GM19463 (cell line): ENCODE data around the gene RASL11B.

Experiments used
- ATAC-seq: cut with Tn5 transposase; IDR thresholded peaks from one replicate; pipeline ENCODE4 v1.9.1; 2021; ENCODE audit warnings: mild to moderate bottlenecking, moderate library complexity; ENCODE audit not compliant: unreplicated experiment

RASL11B gene

GRCh38 chr4:52842792-52843191 is 19.3 kb upstream of the RASL11B start:
- ATAC-seq = no peak

- no peak for ATAC-seq
Observed at GRCh38 chr4:52843351-52843750, 18.8 kb upstream of the RASL11B start.

- no peak for ATAC-seq
Observed at GRCh38 chr4:52843958-52844357, 18.2 kb upstream of the RASL11B start.

GRCh38 chr4:52844596-52844995 is 17.5 kb upstream of the RASL11B start:
- ATAC-seq = no peak

- ATAC-seq = no peak
Observed at GRCh38 chr4:52846502-52846901, 15.6 kb upstream of the RASL11B start.

GRCh38 chr4:52848254-52848653 is 13.9 kb upstream of the RASL11B start:
- ATAC-seq = no peak

GRCh38 chr4:52850406-52851124 is 11.6 kb upstream of the RASL11B start:
- no peak for ATAC-seq

- ATAC-seq = no peak
Observed at GRCh38 chr4:52852041-52852440, 10.1 kb upstream of the RASL11B start.

GRCh38 chr4:52852711-52853110 is 9.4 kb upstream of the RASL11B start:
- no peak for ATAC-seq

GRCh38 chr4:52853351-52853750 is 8.8 kb upstream of the RASL11B start:
- ATAC-seq = no peak

GRCh38 chr4:52856801-52857200 is 5.3 kb upstream of the RASL11B start:
- no peak for ATAC-seq

- ATAC-seq = no peak
Observed at GRCh38 chr4:52860361-52860760, 1.8 kb upstream of the RASL11B start.

GRCh38 chr4:52861171-52861823 is 820 bp upstream of the RASL11B start:
- no peak for ATAC-seq

GRCh38 chr4:52862639-52863161 is 583 bp downstream of the RASL11B start:
- no peak for ATAC-seq

GRCh38 chr4:52863324-52863723 is 1.2 kb downstream of the RASL11B start:
- no peak for ATAC-seq

GRCh38 chr4:52864793-52865192 is 2.7 kb downstream of the RASL11B start:
- ATAC-seq = no peak

- no peak for ATAC-seq
Observed at GRCh38 chr4:52865300-52865699, 3.2 kb downstream of the RASL11B start.

GRCh38 chr4:52866734-52867133 is 4.6 kb downstream of the RASL11B start:
- no peak for ATAC-seq

GRCh38 chr4:52867163-52867562 is 5.0 kb downstream of the RASL11B start:
- no peak for ATAC-seq

- no peak for ATAC-seq
Observed at GRCh38 chr4:52868133-52868532, 6.0 kb downstream of the RASL11B start.

GRCh38 chr4:52869196-52869595 is 7.1 kb downstream of the RASL11B start:
- no peak for ATAC-seq

GRCh38 chr4:52869656-52870055 is 7.5 kb downstream of the RASL11B start:
- ATAC-seq = no peak
